Neural progenitor cell (in vitro differentiated cells): ENCODE measurements around the gene OR6J1. TPM values are rescaled to one million over a fixed set of nuclear protein-coding genes. Genes with fewer than 3 reads are reported as not detected.

Source experiments
- DNase-seq: peaks from one replicate; pipeline ENCODE4 v3.0.0-alpha.2; 2016; ENCODE audit warnings: low spot score
- H2AFZ ChIP-seq: fragments of 200-600 bp; sonication (generic); replicated peaks from 2 replicates; pipeline ENCODE4 v1.6.1; 2016; ENCODE audit warnings: antibody characterized with exemption
- H3F3A ChIP-seq: fragments of 200-600 bp; sonication (generic); 2 replicates; pipeline ENCODE4 v1.6.1; 2016; ENCODE audit warnings: antibody characterized with exemption, low read depth
- H3K27ac ChIP-seq: fragments of 200-600 bp; sonication (generic); 2 replicates; pipeline ENCODE4 v1.5.1; 2016; ENCODE audit warnings: mild to moderate bottlenecking
- H3K27me3 ChIP-seq: fragments of 200-600 bp; sonication (generic); 2 replicates; pipeline ENCODE4 v1.6.1; 2016; ENCODE audit warnings: mild to moderate bottlenecking, moderate library complexity
- H3K36me3 ChIP-seq: fragments of 200-600 bp; sonication (generic); 2 replicates; pipeline ENCODE4 v1.5.1; 2016
- H3K4me1 ChIP-seq: fragments of 200-600 bp; sonication (generic); 2 replicates; pipeline ENCODE4 v1.6.1; 2016; ENCODE audit warnings: mixed run types
- H3K4me2 ChIP-seq: fragments of 200-600 bp; sonication (generic); 2 replicates; pipeline ENCODE4 v1.6.1; 2016
- H3K4me3 ChIP-seq: fragments of 200-600 bp; sonication (generic); 2 replicates; pipeline ENCODE4 v1.5.1; 2016
- H3K79me2 ChIP-seq: fragments of 200-600 bp; sonication (generic); 2 replicates; pipeline ENCODE4 v1.6.1; 2016; ENCODE audit warnings: low read depth
- H3K9ac ChIP-seq: fragments of 200-600 bp; sonication (generic); 2 replicates; pipeline ENCODE4 v1.6.1; 2016
- H3K9me3 ChIP-seq: fragments of 200-600 bp; sonication (generic); 2 replicates; pipeline ENCODE4 v1.5.1; 2016; ENCODE audit warnings: low read depth
- H4K20me1 ChIP-seq: fragments of 200-600 bp; sonication (generic); 2 replicates; pipeline ENCODE4 v1.6.1; 2016; ENCODE audit warnings: low read depth
- H3K27ac Mint-ChIP-seq: 3 replicates; pipeline ENCODE4 v1.8.0; 2021; ENCODE audit warnings: mixed read lengths
- H3K27me3 Mint-ChIP-seq: 2 replicates; pipeline ENCODE4 v1.8.0; 2022; ENCODE audit warnings: low read depth, mild to moderate bottlenecking, inconsistent platforms, moderate library complexity, mixed read lengths; ENCODE audit not compliant: insufficient read depth
- H3K36me3 Mint-ChIP-seq: 3 replicates; pipeline ENCODE4 v1.8.0; 2021; ENCODE audit warnings: mixed read lengths
- H3K4me1 Mint-ChIP-seq: 3 replicates; pipeline ENCODE4 v1.8.0; 2021; ENCODE audit warnings: mixed read lengths
- H3K4me3 Mint-ChIP-seq: 3 replicates; pipeline ENCODE4 v1.8.0; 2021; ENCODE audit warnings: mild to moderate bottlenecking, moderate library complexity, mixed read lengths
- H3K9me3 Mint-ChIP-seq: 3 replicates; pipeline ENCODE4 v1.8.0; 2020; ENCODE audit warnings: mixed read lengths
- CTCF ChIP-seq: fragments of 200-600 bp; sonication (generic); IDR thresholded peaks from 2 replicates; pipeline ENCODE4 v1.5.1; 2017; ENCODE audit warnings: antibody characterized with exemption, mild to moderate bottlenecking
- EZH2 ChIP-seq: fragments of 200-600 bp; sonication (generic); IDR thresholded peaks from 2 replicates; pipeline ENCODE4 v1.6.1; 2017; ENCODE audit warnings: antibody characterized with exemption, mild to moderate bottlenecking, moderate library complexity
- EZH2phosphoT487 ChIP-seq: fragments of 200-600 bp; sonication (generic); IDR thresholded peaks from 2 replicates; pipeline ENCODE4 v1.6.1; 2017; ENCODE audit warnings: antibody characterized with exemption
- total RNA-seq: library from RNA; depleted of rRNA; stranded (reverse); fragments of >200 nt; gene quantifications from 2 replicates; pipeline ENCODE4 v1.2.3, GENCODE V29; 2015; ENCODE audit warnings: low replicate concordance

Gene OR6J1
- total RNA-seq, 1 donor from 2014 or later, result not detected

GRCh38 chr14:22671622-22672021, 27.5 kb upstream of the OR6J1 start:
- H3K79me2 ChIP-seq, result no peaks in the 10 kb centered on the region
- no peaks in the 10 kb centered on the region for H3K27me3 ChIP-seq
- H3K27ac ChIP-seq, result no peak overlapping the region
- no peak overlapping the region for H3K4me3 ChIP-seq
- peaks cover 4% of the 10 kb centered on the region for H3K9me3 Mint-ChIP-seq
- no peaks in the 10 kb centered on the region for H3K4me1 ChIP-seq
- no peaks in the 10 kb centered on the region for H3F3A ChIP-seq
- H3K4me2 ChIP-seq, result no peak overlapping the region
- H3K27me3 Mint-ChIP-seq, result peaks cover 4% of the 10 kb centered on the region
- H3K27ac Mint-ChIP-seq, result no peak overlapping the region
- H3K9ac ChIP-seq, result no peak overlapping the region
- DNase-seq, result no peak
- H3K36me3 Mint-ChIP-seq, result no peaks in the 10 kb centered on the region
- no peaks in the 10 kb centered on the region for H3K9me3 ChIP-seq
- H4K20me1 ChIP-seq, result no peaks in the 10 kb centered on the region
- no peaks in the 10 kb centered on the region for H3K4me1 Mint-ChIP-seq
- TF ChIP-seq EZH2 (no peak), EZH2phosphoT487 (no peak), CTCF (no peak)
- H2AFZ ChIP-seq, result no peak overlapping the region
- H3K4me3 Mint-ChIP-seq, result no peak overlapping the region
- H3K36me3 ChIP-seq, result no peaks in the 10 kb centered on the region

- Histone ChIP-seq H3K27ac (no peak overlapping the region), H2AFZ (no peak overlapping the region), H3K4me1 (no peaks in the 10 kb centered on the region), H3K9me3 (no peaks in the 10 kb centered on the region), H3K9ac (no peak overlapping the region), H3K36me3 (no peaks in the 10 kb centered on the region), H3K4me2 (no peak overlapping the region), H4K20me1 (no peaks in the 10 kb centered on the region), H3K4me3 (no peak overlapping the region), H3K27me3 (no peaks in the 10 kb centered on the region), H3F3A (no peaks in the 10 kb centered on the region), H3K79me2 (no peaks in the 10 kb centered on the region)
- Mint-ChIP-seq H3K36me3 (no peaks in the 10 kb centered on the region), H3K4me3 (no peak overlapping the region), H3K27ac (no peak overlapping the region), H3K4me1 (no peaks in the 10 kb centered on the region), H3K9me3 (peaks cover 4% of the 10 kb centered on the region), H3K27me3 (peaks cover 8% of the 10 kb centered on the region)
- TF ChIP-seq EZH2, result no peak
- no peak for TF ChIP-seq CTCF
- TF ChIP-seq EZH2phosphoT487, result no peak
- DNase-seq, result no peak
These were observed 24.7 kb upstream of the OR6J1 start for GRCh38 chr14:22668863-22669262.

- Mint-ChIP-seq H3K36me3 (no peaks in the 10 kb centered on the region), H3K4me3 (no peak overlapping the region), H3K27ac (no peak overlapping the region), H3K27me3 (peaks cover 8% of the 10 kb centered on the region), H3K9me3 (no peaks in the 10 kb centered on the region), H3K4me1 (no peaks in the 10 kb centered on the region)
- H3K9ac ChIP-seq, result no peak overlapping the region
- H3K4me1 ChIP-seq, result no peaks in the 10 kb centered on the region
- H3K4me2 ChIP-seq, result no peak overlapping the region
- no peaks in the 10 kb centered on the region for H3K27me3 ChIP-seq
- H3F3A ChIP-seq, result no peaks in the 10 kb centered on the region
- H3K36me3 ChIP-seq, result no peaks in the 10 kb centered on the region
- DNase-seq, result no peak
- H3K9me3 ChIP-seq, result no peaks in the 10 kb centered on the region
- H3K79me2 ChIP-seq, result no peaks in the 10 kb centered on the region
- no peaks in the 10 kb centered on the region for H4K20me1 ChIP-seq
- no peak overlapping the region for H2AFZ ChIP-seq
- no peak overlapping the region for H3K27ac ChIP-seq
- no peak overlapping the region for H3K4me3 ChIP-seq
- TF ChIP-seq CTCF (no peak), EZH2phosphoT487 (no peak), EZH2 (no peak)
These were observed 24.3 kb upstream of the OR6J1 start for GRCh38 chr14:22668417-22668816.

GRCh38 chr14:22667881-22668280, 23.7 kb upstream of the OR6J1 start:
- Mint-ChIP-seq H3K27ac (no peak overlapping the region), H3K9me3 (no peaks in the 10 kb centered on the region), H3K4me3 (no peak overlapping the region), H3K4me1 (peaks cover 2% of the 10 kb centered on the region), H3K36me3 (no peaks in the 10 kb centered on the region), H3K27me3 (peaks cover 7% of the 10 kb centered on the region)
- no peak overlapping the region for H3K27ac ChIP-seq
- H3K4me2 ChIP-seq, result no peak overlapping the region
- no peaks in the 10 kb centered on the region for H3K27me3 ChIP-seq
- TF ChIP-seq EZH2 (no peak), EZH2phosphoT487 (no peak), CTCF (no peak)
- H4K20me1 ChIP-seq, result no peaks in the 10 kb centered on the region
- H3F3A ChIP-seq, result no peaks in the 10 kb centered on the region
- no peaks in the 10 kb centered on the region for H3K4me1 ChIP-seq
- no peak overlapping the region for H3K9ac ChIP-seq
- H3K9me3 ChIP-seq, result no peaks in the 10 kb centered on the region
- H3K4me3 ChIP-seq, result no peak overlapping the region
- no peaks in the 10 kb centered on the region for H3K36me3 ChIP-seq
- no peak for DNase-seq
- H3K79me2 ChIP-seq, result no peaks in the 10 kb centered on the region
- H2AFZ ChIP-seq, result no peak overlapping the region
